H1 (cell line): ENCODE data around the gene GAREM2. TPM values are rescaled to one million over a fixed set of nuclear protein-coding genes. Genes with fewer than 3 reads are reported as not detected.

Source experiments
- CBX5 ChIP-seq: fragments of 300-800, 300-1000 bp; sonication (generic); IDR thresholded peaks from 2 replicates; pipeline ENCODE4 v1.7.1; 2016; ENCODE audit warnings: antibody characterized with exemption, low read length, low read depth
- EP300 ChIP-seq, 2 experiments: IDR thresholded peaks; 1 replicate in 1 of 2; 2 replicates in 1 of 2; pipeline ENCODE4 v1.6.1; 2011 to 2012; ENCODE audit warnings: low read depth in 2 of 2, low read length in 2 of 2, mild to moderate bottlenecking in 2 of 2, borderline replicate concordance in 1 of 2, inconsistent platforms in 1 of 2, moderate library complexity in 1 of 2
- FOSL1 ChIP-seq: IDR thresholded peaks from 2 replicates; pipeline ENCODE4 v1.6.1; 2011; ENCODE audit warnings: mild to moderate bottlenecking, low read depth, low read length, moderate library complexity; ENCODE audit not compliant: insufficient read depth
- HDAC2 ChIP-seq, 2 experiments: fragments of 300-600 bp in 1 of 2; sonication (generic) in 1 of 2; IDR thresholded peaks; 2 replicates each; pipeline ENCODE4 v1.6.1; 2011 to 2012; ENCODE audit warnings: low read depth in 2 of 2, low read length in 2 of 2, mild to moderate bottlenecking in 2 of 2, moderate library complexity in 2 of 2, borderline replicate concordance in 1 of 2, inconsistent platforms in 1 of 2
- KDM4A ChIP-seq: IDR thresholded peaks from one replicate; pipeline ENCODE4 v1.7.1; 2012; ENCODE audit warnings: low read depth, mild to moderate bottlenecking, moderate library complexity, low read length, inconsistent platforms; ENCODE audit not compliant: severe bottlenecking
- TBP ChIP-seq: IDR thresholded peaks from 2 replicates; pipeline ENCODE4 v1.6.1; 2011; ENCODE audit warnings: low read depth, low read length, improper control_type of control experiment
- YY1 ChIP-seq: IDR thresholded peaks from 2 replicates; pipeline ENCODE4 v1.6.1; 2011; ENCODE audit warnings: low read depth, mild to moderate bottlenecking, low read length
- polyA plus RNA-seq, 7 experiments: library from polyadenylated mRNA; depleted of rRNA in 3 of 7; stranded (reverse) in 5 of 7; unstranded in 2 of 7; fragments of >200 nt in 5 of 7; fragments of 200-250 nt in 2 of 7; gene quantifications; 1 replicate in 5 of 7; 2 replicates in 1 of 7; 4 replicates in 1 of 7; pipeline versions ENCODE4 v1.2.1 to v1.2.3, GENCODE V29; 2011 to 2013; ENCODE audit warnings: missing spikeins in 2 of 7, mixed read lengths in 2 of 7
- total RNA-seq: library from RNA; stranded (reverse); fragmentation: NEBNext Ultra II Directional; extraction: Animal tissue kit (Norgen Biotek cat#: 25700); gene quantifications from 2 replicates; pipeline ENCODE4 v1.2.1, GENCODE V29; 2021
- TF ChIP-seq, protein P1 (sequence below): fragments of 300-600 bp; sonication (generic); IDR thresholded peaks from 2 replicates; pipeline ENCODE4 v1.7.1; 2012; ENCODE audit warnings: low read length, moderate library complexity, mild to moderate bottlenecking, inconsistent platforms; ENCODE audit not compliant: insufficient replicate concordance

Gene GAREM2
- total and polyA plus RNA-seq, 2 of the 8 experiments (the other 6 are each of a cell fraction or from before 2014, with no cell fraction given), result 19.9 TPM

DNA sequence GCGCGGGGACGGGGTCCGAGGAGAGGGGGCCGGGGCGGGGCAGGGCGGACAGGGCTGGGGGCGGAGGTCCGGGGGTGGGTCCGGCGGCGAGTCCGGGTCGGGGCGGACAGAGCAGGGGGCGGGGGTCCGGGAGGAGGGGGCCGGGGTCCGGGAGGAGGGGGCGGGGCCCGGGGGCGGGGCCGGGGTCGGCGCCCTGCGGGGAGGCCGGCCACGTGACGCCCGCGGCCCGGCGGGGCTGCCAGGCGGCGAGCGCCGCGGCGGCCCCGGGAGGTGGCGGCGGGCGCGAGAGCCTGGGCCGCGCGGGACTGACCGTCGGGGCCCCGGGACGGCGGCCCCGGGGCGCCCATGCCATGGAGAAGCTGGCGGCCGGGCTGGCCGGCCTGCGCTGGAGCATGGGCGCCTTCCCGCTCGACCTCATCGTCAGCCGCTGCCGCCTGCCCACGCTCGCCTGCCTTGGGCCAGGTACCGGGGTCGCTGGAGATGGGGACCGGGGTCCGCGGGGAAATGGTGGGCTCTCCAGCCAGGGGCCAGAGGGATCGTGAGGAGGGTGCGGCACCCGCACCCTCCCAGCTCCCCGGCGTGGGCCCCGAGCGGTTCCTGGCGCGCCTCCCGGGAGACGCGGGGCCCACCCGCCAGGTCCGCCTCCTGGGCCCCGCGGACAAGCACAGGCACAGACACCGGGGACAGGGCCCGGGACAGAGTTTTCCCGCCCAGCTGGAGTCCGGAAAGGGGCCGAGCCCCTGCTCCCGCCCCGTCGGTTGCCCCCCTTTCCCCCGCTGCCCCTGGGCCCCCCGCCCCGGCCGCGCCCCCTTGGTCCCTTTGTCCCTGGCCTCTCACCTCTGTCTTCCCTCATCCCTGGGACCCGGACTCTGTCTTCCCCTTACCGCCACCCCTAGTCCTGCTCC is at the start of gene GAREM2 (continued):
- TF ChIP-seq EP300 (IDR thresholded peaks at IDR 0.05; ENCODE audit: borderline replicate concordance in 1 of 2, low read depth in 2 of 2, low read length in 2 of 2) (no peak), TBP (no peak), HDAC2 (IDR thresholded peaks at IDR 0.05; ENCODE audit: borderline replicate concordance in 1 of 2, low read depth in 2 of 2, low read length in 2 of 2) (no peak), KDM4A (peak; percentile 28), YY1 (0 out of 2 replicates have a peak, but pooled peaks have one; percentile 24), CBX5 (no peak), FOSL1 (no peak)
- TF ChIP-seq, protein P1, sequence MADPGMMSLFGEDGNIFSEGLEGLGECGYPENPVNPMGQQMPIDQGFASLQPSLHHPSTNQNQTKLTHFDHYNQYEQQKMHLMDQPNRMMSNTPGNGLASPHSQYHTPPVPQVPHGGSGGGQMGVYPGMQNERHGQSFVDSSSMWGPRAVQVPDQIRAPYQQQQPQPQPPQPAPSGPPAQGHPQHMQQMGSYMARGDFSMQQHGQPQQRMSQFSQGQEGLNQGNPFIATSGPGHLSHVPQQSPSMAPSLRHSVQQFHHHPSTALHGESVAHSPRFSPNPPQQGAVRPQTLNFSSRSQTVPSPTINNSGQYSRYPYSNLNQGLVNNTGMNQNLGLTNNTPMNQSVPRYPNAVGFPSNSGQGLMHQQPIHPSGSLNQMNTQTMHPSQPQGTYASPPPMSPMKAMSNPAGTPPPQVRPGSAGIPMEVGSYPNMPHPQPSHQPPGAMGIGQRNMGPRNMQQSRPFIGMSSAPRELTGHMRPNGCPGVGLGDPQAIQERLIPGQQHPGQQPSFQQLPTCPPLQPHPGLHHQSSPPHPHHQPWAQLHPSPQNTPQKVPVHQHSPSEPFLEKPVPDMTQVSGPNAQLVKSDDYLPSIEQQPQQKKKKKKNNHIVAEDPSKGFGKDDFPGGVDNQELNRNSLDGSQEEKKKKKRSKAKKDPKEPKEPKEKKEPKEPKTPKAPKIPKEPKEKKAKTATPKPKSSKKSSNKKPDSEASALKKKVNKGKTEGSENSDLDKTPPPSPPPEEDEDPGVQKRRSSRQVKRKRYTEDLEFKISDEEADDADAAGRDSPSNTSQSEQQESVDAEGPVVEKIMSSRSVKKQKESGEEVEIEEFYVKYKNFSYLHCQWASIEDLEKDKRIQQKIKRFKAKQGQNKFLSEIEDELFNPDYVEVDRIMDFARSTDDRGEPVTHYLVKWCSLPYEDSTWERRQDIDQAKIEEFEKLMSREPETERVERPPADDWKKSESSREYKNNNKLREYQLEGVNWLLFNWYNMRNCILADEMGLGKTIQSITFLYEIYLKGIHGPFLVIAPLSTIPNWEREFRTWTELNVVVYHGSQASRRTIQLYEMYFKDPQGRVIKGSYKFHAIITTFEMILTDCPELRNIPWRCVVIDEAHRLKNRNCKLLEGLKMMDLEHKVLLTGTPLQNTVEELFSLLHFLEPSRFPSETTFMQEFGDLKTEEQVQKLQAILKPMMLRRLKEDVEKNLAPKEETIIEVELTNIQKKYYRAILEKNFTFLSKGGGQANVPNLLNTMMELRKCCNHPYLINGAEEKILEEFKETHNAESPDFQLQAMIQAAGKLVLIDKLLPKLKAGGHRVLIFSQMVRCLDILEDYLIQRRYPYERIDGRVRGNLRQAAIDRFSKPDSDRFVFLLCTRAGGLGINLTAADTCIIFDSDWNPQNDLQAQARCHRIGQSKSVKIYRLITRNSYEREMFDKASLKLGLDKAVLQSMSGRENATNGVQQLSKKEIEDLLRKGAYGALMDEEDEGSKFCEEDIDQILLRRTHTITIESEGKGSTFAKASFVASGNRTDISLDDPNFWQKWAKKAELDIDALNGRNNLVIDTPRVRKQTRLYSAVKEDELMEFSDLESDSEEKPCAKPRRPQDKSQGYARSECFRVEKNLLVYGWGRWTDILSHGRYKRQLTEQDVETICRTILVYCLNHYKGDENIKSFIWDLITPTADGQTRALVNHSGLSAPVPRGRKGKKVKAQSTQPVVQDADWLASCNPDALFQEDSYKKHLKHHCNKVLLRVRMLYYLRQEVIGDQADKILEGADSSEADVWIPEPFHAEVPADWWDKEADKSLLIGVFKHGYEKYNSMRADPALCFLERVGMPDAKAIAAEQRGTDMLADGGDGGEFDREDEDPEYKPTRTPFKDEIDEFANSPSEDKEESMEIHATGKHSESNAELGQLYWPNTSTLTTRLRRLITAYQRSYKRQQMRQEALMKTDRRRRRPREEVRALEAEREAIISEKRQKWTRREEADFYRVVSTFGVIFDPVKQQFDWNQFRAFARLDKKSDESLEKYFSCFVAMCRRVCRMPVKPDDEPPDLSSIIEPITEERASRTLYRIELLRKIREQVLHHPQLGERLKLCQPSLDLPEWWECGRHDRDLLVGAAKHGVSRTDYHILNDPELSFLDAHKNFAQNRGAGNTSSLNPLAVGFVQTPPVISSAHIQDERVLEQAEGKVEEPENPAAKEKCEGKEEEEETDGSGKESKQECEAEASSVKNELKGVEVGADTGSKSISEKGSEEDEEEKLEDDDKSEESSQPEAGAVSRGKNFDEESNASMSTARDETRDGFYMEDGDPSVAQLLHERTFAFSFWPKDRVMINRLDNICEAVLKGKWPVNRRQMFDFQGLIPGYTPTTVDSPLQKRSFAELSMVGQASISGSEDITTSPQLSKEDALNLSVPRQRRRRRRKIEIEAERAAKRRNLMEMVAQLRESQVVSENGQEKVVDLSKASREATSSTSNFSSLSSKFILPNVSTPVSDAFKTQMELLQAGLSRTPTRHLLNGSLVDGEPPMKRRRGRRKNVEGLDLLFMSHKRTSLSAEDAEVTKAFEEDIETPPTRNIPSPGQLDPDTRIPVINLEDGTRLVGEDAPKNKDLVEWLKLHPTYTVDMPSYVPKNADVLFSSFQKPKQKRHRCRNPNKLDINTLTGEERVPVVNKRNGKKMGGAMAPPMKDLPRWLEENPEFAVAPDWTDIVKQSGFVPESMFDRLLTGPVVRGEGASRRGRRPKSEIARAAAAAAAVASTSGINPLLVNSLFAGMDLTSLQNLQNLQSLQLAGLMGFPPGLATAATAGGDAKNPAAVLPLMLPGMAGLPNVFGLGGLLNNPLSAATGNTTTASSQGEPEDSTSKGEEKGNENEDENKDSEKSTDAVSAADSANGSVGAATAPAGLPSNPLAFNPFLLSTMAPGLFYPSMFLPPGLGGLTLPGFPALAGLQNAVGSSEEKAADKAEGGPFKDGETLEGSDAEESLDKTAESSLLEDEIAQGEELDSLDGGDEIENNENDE, result no peak
